Neutrophil (primary cell): Measurements from ENCODE around the gene PARK7.
"Not testable (repeated sequence)": the region's sequence is repeated elsewhere in the genome, so short reads cannot be mapped to it uniquely, and the experiment has no call there.

Source experiments
- H3K27ac ChIP-seq: fragments of 200-600 bp; sonication (generic); 2 replicates; pipeline ENCODE4 v1.5.1; 2016; ENCODE audit warnings: mild to moderate bottlenecking, moderate library complexity
- H3K27me3 ChIP-seq: fragments of 200-600 bp; sonication (generic); 2 replicates; pipeline ENCODE4 v1.6.0; 2016; ENCODE audit warnings: mild to moderate bottlenecking
- H3K36me3 ChIP-seq: fragments of 200-600 bp; sonication (generic); 2 replicates; pipeline ENCODE4 v1.5.1; 2017
- H3K4me1 ChIP-seq, 2 experiments: fragments of 200-600 bp in 1 of 2; sonication (generic) in 1 of 2; 1 replicate in 1 of 2; 2 replicates in 1 of 2; pipeline versions ENCODE4 v1.5.1 to v1.6.1; 2013 to 2016; ENCODE audit warnings: low read depth in 1 of 2, low read length in 1 of 2, mild to moderate bottlenecking in 1 of 2, moderate library complexity in 1 of 2; ENCODE audit not compliant: control insufficient read depth in 1 of 2, insufficient read depth in 1 of 2
- H3K4me3 ChIP-seq, 2 experiments: fragments of 200-600 bp in 1 of 2; sonication (generic) in 1 of 2; 1 replicate in 1 of 2; 2 replicates in 1 of 2; pipeline ENCODE4 v1.5.1; 2013 to 2016; ENCODE audit warnings: low read depth in 1 of 2, low read length in 1 of 2, mild to moderate bottlenecking in 1 of 2, moderate library complexity in 1 of 2
- H3K9me3 ChIP-seq: fragments of 200-600 bp; sonication (generic); 2 replicates; pipeline ENCODE4 v1.5.1; 2016
- TF ChIP-seq, protein P1 (sequence below): fragments of 200-600 bp; sonication (generic); IDR thresholded peaks from 2 replicates; pipeline ENCODE4 v1.5.1; 2016; ENCODE audit warnings: antibody characterized with exemption

PARK7 gene

DNA sequence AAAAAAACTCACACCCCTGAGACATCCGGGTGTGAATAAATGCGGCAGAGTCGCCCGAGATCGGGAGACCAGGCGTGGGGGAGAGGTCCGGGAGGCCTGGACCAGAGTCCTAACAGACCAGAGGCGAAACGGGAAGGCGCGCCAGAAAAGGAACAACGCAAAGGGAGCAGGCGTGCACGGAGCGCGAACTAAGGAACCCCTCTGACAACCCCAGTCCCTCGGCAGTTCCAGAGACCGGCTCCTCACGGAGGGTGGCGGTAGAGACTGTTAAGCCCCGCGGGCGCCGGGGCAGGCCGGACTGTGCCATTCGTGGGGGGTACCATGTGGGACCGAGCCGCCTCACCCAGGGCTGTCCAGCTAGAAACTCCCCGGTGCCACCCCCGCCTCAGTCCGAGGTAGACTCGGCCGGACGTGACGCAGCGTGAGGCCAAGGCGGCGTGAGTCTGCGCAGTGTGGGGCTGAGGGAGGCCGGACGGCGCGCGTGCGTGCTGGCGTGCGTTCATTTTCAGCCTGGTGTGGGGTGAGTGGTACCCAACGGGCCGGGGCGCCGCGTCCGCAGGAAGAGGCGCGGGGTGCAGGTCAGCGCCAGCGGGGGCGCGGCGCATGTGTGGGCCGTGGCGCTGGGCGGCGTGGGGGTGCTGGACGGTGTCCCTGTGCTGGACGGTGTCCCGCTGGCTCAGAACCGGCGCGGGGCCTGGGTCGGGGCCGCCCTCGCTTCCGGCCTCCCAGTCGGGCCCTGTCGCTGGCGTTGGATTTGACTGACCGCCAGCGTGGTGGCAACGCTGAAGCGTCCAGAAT lies at the start of gene PARK7:
Gene PARK7, plus strand, starts transcription at position 496 of the 798 bp plus-strand sequence. CDS start 1,075 bp downstream, outside the sequence.
- H3K4me3 ChIP-seq, result peak within 1 kb of the TSS; percentile 84 to 92
- H3K4me1 ChIP-seq, result peaks cover 22 to 25% of the 10 kb centered on the region in 2 experiments
- TF ChIP-seq, protein P1, sequence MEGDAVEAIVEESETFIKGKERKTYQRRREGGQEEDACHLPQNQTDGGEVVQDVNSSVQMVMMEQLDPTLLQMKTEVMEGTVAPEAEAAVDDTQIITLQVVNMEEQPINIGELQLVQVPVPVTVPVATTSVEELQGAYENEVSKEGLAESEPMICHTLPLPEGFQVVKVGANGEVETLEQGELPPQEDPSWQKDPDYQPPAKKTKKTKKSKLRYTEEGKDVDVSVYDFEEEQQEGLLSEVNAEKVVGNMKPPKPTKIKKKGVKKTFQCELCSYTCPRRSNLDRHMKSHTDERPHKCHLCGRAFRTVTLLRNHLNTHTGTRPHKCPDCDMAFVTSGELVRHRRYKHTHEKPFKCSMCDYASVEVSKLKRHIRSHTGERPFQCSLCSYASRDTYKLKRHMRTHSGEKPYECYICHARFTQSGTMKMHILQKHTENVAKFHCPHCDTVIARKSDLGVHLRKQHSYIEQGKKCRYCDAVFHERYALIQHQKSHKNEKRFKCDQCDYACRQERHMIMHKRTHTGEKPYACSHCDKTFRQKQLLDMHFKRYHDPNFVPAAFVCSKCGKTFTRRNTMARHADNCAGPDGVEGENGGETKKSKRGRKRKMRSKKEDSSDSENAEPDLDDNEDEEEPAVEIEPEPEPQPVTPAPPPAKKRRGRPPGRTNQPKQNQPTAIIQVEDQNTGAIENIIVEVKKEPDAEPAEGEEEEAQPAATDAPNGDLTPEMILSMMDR, result peak; percentile 80
- H3K27me3 ChIP-seq, result no peaks in the 10 kb centered on the region
- H3K36me3 ChIP-seq, result peaks cover 30% of the 10 kb centered on the region
- peak within 1 kb of the TSS; percentile 92 for H3K27ac ChIP-seq
- H3K9me3 ChIP-seq, result no peaks in the 10 kb centered on the region

- Histone ChIP-seq H3K27ac (no peak overlapping the region), H3K4me1 (peaks cover 0 to 10% of the 10 kb centered on the region in 2 experiments), H3K27me3 (peaks cover 12% of the 10 kb centered on the region), H3K4me3 (peak overlapping the region in 1 of 2 experiments; percentile 44), H3K36me3 (no peaks in the 10 kb centered on the region), H3K9me3 (no peaks in the 10 kb centered on the region)
- TF ChIP-seq, protein P1, result no peak
Observed at GRCh38 chr1:7912145-7912544, 49.4 kb upstream of the PARK7 start.

- Histone ChIP-seq H3K36me3 (no peaks in the 10 kb centered on the region), H3K4me3 (peak overlapping the region in 1 of 2 experiments; percentile 44), H3K27ac (no peak overlapping the region)
Observed at GRCh38 chr1:7912743-7913557, 48.6 kb upstream of the PARK7 start.

DNA sequence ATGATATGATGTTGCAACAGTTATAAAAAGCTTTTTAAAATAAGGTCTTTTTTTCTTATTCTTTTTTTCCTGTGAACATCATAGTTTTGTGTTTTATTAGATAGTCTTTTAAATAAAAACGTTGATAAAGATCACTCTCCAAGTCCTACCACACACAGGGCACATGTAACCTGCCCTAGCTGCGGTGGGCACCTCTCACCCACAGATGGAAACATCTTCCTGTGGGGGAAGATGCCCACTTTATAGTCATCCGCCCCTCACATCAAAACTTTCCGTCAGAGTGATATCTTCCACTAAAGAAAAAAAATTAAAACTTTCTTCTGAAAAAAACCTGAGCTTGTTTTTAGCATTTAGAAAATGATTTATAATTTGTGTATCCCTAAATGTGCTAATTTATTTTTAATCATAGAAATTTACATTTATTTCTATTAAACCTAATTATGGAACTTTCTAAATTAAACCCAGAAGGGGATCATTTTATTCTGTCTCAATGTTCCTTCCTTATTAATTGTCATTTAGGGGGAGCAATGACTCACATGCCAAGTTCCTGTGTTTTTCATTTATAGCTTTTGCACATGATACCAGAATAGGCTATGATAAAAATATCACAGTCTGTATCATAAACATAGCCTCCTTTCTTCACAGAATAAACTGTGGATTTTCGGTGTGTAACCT lies 45.5 kb upstream of the PARK7 start:
- no peak overlapping the region for H3K4me3 ChIP-seq
- no peaks in the 10 kb centered on the region for H3K9me3 ChIP-seq
- no peak overlapping the region for H3K27ac ChIP-seq
- H3K4me1 ChIP-seq, result peaks cover 0 to 10% of the 10 kb centered on the region in 2 experiments
- TF ChIP-seq, protein P1, result no peak
- H3K27me3 ChIP-seq, result peaks cover 12% of the 10 kb centered on the region
- H3K36me3 ChIP-seq, result no peaks in the 10 kb centered on the region

More at GRCh38 chr1:7912743-7913557, 48.6 kb upstream of the PARK7 start:
- H3K4me1 ChIP-seq, result peaks cover 0 to 10% of the 10 kb centered on the region in 2 experiments
- TF ChIP-seq, protein P1, result no peak
- peaks cover 12% of the 10 kb centered on the region for H3K27me3 ChIP-seq
- H3K9me3 ChIP-seq, result no peaks in the 10 kb centered on the region

DNA sequence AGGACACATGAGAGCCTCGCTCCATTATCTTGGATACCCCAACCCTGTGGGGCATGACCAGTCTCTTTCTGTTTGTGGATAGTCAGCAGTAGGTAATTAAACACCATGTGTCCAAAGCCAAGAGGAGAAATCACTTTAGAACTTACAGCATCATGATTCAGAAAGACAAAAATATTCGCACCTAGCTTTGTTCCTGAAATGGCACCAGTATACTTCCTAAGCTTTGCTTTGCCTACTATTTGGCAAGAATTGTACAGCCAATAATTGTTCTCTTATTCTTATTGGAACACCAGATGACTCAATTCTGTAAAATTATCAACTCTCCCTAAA lies 45.0 kb upstream of the PARK7 start:
- Histone ChIP-seq H3K27me3 (peaks cover 12% of the 10 kb centered on the region), H3K27ac (no peak overlapping the region), H3K9me3 (no peaks in the 10 kb centered on the region), H3K4me1 (peaks cover 0 to 10% of the 10 kb centered on the region in 2 experiments), H3K4me3 (no peak overlapping the region), H3K36me3 (no peaks in the 10 kb centered on the region)
- TF ChIP-seq, protein P1, result no peak

- H3K27ac ChIP-seq, H3K4me3 ChIP-seq, H3K4me1 ChIP-seq, H3K36me3 ChIP-seq, H3K9me3 ChIP-seq: not testable (repeated sequence)
- peaks cover 11% of the 10 kb centered on the region for H3K27me3 ChIP-seq
Observed at GRCh38 chr1:7917971-7918370, 43.5 kb upstream of the PARK7 start.
